Measurements from ENCODE around the gene OPN4. TPM values are rescaled to one million over a fixed set of nuclear protein-coding genes. Genes with fewer than 3 reads are reported as not detected.

OPN4 gene
- total and polyA plus RNA-seq, 2 of the 13 experiments (the other 11 are each of a cell fraction or from before 2014, with no cell fraction given) = not detected

GRCh38 chr10:86710987-86711512 is 56.7 kb downstream of the OPN4 start (continued):
- 0 out of 2 replicates have a peak, but pooled peaks have one; percentile 66 for TF ChIP-seq ZNF576 (CRISPR knock-in tag; IDR thresholded peaks at IDR 0.05)
- TF ChIP-seq PHF20 (CRISPR knock-in tag; IDR thresholded peaks at IDR 0.05) = peak; percentile 58
- TF ChIP-seq, protein P1, sequence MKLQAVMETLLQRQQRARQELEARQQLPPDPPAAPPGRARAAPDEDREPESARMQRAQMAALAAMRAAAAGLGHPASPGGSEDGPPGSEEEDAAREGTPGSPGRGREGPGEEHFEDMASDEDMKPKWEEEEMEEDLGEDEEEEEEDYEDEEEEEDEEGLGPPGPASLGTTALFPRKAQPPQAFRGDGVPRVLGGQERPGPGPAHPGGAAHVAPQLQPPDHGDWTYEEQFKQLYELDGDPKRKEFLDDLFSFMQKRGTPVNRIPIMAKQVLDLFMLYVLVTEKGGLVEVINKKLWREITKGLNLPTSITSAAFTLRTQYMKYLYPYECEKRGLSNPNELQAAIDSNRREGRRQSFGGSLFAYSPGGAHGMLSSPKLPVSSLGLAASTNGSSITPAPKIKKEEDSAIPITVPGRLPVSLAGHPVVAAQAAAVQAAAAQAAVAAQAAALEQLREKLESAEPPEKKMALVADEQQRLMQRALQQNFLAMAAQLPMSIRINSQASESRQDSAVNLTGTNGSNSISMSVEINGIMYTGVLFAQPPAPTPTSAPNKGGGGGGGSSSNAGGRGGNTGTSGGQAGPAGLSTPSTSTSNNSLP (IDR thresholded peaks at IDR 0.05; ENCODE audit: low read depth, low read length) = no peak
- no peak for TF ChIP-seq JDP2 (CRISPR knock-in tag; IDR thresholded peaks at IDR 0.05; ENCODE audit: borderline replicate concordance)
- TF ChIP-seq ZNF891 (CRISPR knock-in tag; IDR thresholded peaks at IDR 0.05) = no peak
- TF ChIP-seq, protein P2, sequence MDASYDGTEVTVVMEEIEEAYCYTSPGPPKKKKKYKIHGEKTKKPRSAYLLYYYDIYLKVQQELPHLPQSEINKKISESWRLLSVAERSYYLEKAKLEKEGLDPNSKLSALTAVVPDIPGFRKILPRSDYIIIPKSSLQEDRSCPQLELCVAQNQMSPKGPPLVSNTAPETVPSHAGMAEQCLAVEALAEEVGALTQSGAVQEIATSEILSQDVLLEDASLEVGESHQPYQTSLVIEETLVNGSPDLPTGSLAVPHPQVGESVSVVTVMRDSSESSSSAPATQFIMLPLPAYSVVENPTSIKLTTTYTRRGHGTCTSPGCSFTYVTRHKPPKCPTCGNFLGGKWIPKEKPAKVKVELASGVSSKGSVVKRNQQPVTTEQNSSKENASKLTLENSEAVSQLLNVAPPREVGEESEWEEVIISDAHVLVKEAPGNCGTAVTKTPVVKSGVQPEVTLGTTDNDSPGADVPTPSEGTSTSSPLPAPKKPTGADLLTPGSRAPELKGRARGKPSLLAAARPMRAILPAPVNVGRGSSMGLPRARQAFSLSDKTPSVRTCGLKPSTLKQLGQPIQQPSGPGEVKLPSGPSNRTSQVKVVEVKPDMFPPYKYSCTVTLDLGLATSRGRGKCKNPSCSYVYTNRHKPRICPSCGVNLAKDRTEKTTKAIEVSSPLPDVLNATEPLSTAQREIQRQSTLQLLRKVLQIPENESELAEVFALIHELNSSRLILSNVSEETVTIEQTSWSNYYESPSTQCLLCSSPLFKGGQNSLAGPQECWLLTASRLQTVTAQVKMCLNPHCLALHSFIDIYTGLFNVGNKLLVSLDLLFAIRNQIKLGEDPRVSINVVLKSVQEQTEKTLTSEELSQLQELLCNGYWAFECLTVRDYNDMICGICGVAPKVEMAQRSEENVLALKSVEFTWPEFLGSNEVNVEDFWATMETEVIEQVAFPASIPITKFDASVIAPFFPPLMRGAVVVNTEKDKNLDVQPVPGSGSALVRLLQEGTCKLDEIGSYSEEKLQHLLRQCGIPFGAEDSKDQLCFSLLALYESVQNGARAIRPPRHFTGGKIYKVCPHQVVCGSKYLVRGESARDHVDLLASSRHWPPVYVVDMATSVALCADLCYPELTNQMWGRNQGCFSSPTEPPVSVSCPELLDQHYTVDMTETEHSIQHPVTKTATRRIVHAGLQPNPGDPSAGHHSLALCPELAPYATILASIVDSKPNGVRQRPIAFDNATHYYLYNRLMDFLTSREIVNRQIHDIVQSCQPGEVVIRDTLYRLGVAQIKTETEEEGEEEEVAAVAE (CRISPR knock-in tag; IDR thresholded peaks at IDR 0.05; ENCODE audit: borderline replicate concordance) = no peak
- no peak for TF ChIP-seq NFIB (CRISPR knock-in tag; IDR thresholded peaks at IDR 0.05; ENCODE audit: borderline replicate concordance)
- TF ChIP-seq ZNF749 (CRISPR knock-in tag; IDR thresholded peaks at IDR 0.05; ENCODE audit: borderline replicate concordance) = peak; percentile 69; the same call in 1 of the 2 replicates
- no peak for TF ChIP-seq ARID2 (CRISPR knock-in tag; IDR thresholded peaks at IDR 0.05; ENCODE audit: borderline replicate concordance)
- TF ChIP-seq, protein P3, sequence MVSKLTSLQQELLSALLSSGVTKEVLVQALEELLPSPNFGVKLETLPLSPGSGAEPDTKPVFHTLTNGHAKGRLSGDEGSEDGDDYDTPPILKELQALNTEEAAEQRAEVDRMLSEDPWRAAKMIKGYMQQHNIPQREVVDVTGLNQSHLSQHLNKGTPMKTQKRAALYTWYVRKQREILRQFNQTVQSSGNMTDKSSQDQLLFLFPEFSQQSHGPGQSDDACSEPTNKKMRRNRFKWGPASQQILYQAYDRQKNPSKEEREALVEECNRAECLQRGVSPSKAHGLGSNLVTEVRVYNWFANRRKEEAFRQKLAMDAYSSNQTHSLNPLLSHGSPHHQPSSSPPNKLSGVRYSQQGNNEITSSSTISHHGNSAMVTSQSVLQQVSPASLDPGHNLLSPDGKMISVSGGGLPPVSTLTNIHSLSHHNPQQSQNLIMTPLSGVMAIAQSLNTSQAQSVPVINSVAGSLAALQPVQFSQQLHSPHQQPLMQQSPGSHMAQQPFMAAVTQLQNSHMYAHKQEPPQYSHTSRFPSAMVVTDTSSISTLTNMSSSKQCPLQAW (CRISPR knock-in tag; IDR thresholded peaks at IDR 0.05) = 0 out of 2 replicates have a peak, but pooled peaks have one; percentile 18
- no peak for TF ChIP-seq SOX5 (CRISPR knock-in tag; IDR thresholded peaks at IDR 0.05; ENCODE audit: borderline replicate concordance)
- TF ChIP-seq ZNF281 (CRISPR knock-in tag; IDR thresholded peaks at IDR 0.05; ENCODE audit: borderline replicate concordance) = no peak
- TF ChIP-seq PHF8 (CRISPR knock-in tag; IDR thresholded peaks at IDR 0.05) = peak; percentile 59
- no peak for TF ChIP-seq CHD2 (IDR thresholded peaks at IDR 0.05; ENCODE audit: low read depth, low read length)
- no peak for TF ChIP-seq FOXP1 (IDR thresholded peaks at IDR 0.05)
- no peak for TF ChIP-seq FOXP1 (CRISPR knock-in tag; IDR thresholded peaks at IDR 0.05)
- no peak for TF ChIP-seq PITX1 (CRISPR knock-in tag; IDR thresholded peaks at IDR 0.05)
- TF ChIP-seq SMAD3 (CRISPR knock-in tag; IDR thresholded peaks at IDR 0.05) = no peak
- no peak; the same call in 1 of the 2 replicates for TF ChIP-seq NFIC (IDR thresholded peaks at IDR 0.05; ENCODE audit: low read length)
- TF ChIP-seq TEAD2 (CRISPR knock-in tag; IDR thresholded peaks at IDR 0.05) = no peak
